Measurements from ENCODE around the gene ERH.

Gene ERH

GRCh38 chr14:69355154-69355597 is 42.9 kb downstream of the ERH start:
- TF ChIP-seq CTCF (IDR thresholded peaks at IDR 0.05; ENCODE audit: unreplicated experiment in 3 of 3): no peak
- no peak overlapping the region for H3K27ac Mint-ChIP-seq
- peaks cover 15% of the 10 kb centered on the region for H3K27me3 Mint-ChIP-seq (ENCODE audit: low read depth)
- H3K4me1 Mint-ChIP-seq: peaks cover 4% of the 10 kb centered on the region
- H3K4me3 Mint-ChIP-seq: no peak overlapping the region
- H3K9me3 Mint-ChIP-seq: no peaks in the 10 kb centered on the region
- H3K36me3 Mint-ChIP-seq (ENCODE audit: low read depth): no peaks in the 10 kb centered on the region

- no peaks in the 10 kb centered on the region for H3K36me3 Mint-ChIP-seq (ENCODE audit: low read depth)
- H3K4me3 Mint-ChIP-seq: no peak overlapping the region
- no peak for TF ChIP-seq CTCF (IDR thresholded peaks at IDR 0.05; ENCODE audit: unreplicated experiment in 3 of 3)
- H3K27ac Mint-ChIP-seq: no peak overlapping the region
- H3K9me3 Mint-ChIP-seq: no peaks in the 10 kb centered on the region
- peaks cover 4% of the 10 kb centered on the region for H3K4me1 Mint-ChIP-seq
- peaks cover 15% of the 10 kb centered on the region for H3K27me3 Mint-ChIP-seq (ENCODE audit: low read depth)
These were observed 43.5 kb downstream of the ERH start for GRCh38 chr14:69354383-69355153.

- H3K9me3 Mint-ChIP-seq: no peaks in the 10 kb centered on the region
- no peaks in the 10 kb centered on the region for H3K36me3 Mint-ChIP-seq (ENCODE audit: low read depth)
- H3K4me1 Mint-ChIP-seq: peaks cover 4% of the 10 kb centered on the region
- no peak for TF ChIP-seq CTCF (IDR thresholded peaks at IDR 0.05; ENCODE audit: unreplicated experiment in 3 of 3)
- no peak overlapping the region for H3K4me3 Mint-ChIP-seq
- no peak overlapping the region for H3K27ac Mint-ChIP-seq
- peaks cover 10% of the 10 kb centered on the region for H3K27me3 Mint-ChIP-seq (ENCODE audit: low read depth)
These were observed 44.9 kb downstream of the ERH start for GRCh38 chr14:69353168-69353567.

GRCh38 chr14:69351911-69352310 is 46.2 kb downstream of the ERH start:
- Mint-ChIP-seq H3K9me3 (no peaks in the 10 kb centered on the region), H3K4me1 (peaks cover 4% of the 10 kb centered on the region), H3K27me3 (ENCODE audit: low read depth) (peaks cover 16% of the 10 kb centered on the region), H3K36me3 (ENCODE audit: low read depth) (no peaks in the 10 kb centered on the region), H3K27ac (no peak overlapping the region), H3K4me3 (no peak overlapping the region)
- TF ChIP-seq CTCF (IDR thresholded peaks at IDR 0.05; ENCODE audit: unreplicated experiment in 3 of 3): no peak

GRCh38 chr14:69351385-69351784 is 46.7 kb downstream of the ERH start:
- Mint-ChIP-seq H3K9me3 (no peaks in the 10 kb centered on the region), H3K27me3 (ENCODE audit: low read depth) (peaks cover 16% of the 10 kb centered on the region)

More at GRCh38 chr14:69351385-69351784, 46.7 kb downstream of the ERH start:
- no peaks in the 10 kb centered on the region for H3K36me3 Mint-ChIP-seq (ENCODE audit: low read depth)
- no peak overlapping the region for H3K4me3 Mint-ChIP-seq
- H3K4me1 Mint-ChIP-seq: peaks cover 4% of the 10 kb centered on the region
- no peak overlapping the region for H3K27ac Mint-ChIP-seq
- TF ChIP-seq CTCF (IDR thresholded peaks at IDR 0.05; ENCODE audit: unreplicated experiment in 3 of 3): no peak
